ENCODE data around the gene ARID1A.

The ARID1A gene

GRCh38 chr1:26829184-26829911 is 133.5 kb downstream of the ARID1A start:
- no peak for DNase-seq

GRCh38 chr1:26831059-26831458 is 135.2 kb downstream of the ARID1A start:
- no peak for DNase-seq

Measured in CD4-positive, alpha-beta T cell treated with Interleukin-4 for 1 hour (primary cell).